ENCODE data around the gene HOXB6. TPM values are rescaled to one million over a fixed set of nuclear protein-coding genes. Genes with fewer than 3 reads are reported as not detected.

The HOXB6 gene
- total RNA-seq, 6 donors from 2014 or later = 1.1 to 11.3 (median 7.0) TPM

GRCh38 chr17:48646183-48647102 is 41.7 kb upstream of the HOXB6 start:
- Histone ChIP-seq H3K36me3 (no peaks in the 10 kb centered on the region), H3K27me3 (peaks cover 2 to 44% (median 21%) of the 10 kb centered on the region in 4 donors)

DNA sequence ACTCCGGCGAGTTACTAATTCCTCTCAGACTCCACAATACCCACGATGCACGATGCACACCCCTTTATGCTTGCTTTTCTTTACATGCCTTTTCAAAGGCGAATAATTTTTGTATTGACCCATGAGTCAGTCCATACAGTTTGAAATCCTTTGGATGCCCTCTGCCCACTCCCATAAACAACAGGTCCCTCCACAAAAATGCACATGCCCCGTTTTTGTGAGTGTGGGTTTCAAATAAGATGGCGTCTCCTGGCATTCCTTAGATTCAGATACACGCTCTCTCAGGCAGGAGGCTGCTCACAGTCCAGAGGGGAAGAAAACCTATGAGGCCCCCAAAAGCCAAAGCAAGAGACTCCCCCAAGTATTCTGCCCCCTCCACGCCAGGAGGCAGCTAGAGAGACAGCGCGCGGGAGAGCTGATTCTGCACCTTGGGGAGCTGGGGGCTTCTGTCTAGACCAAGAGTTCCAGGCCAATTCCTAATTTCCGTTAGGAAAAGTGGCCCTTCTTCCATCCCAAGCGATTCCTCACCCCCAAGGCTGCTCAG is 40.9 kb upstream of the HOXB6 start:
- Histone ChIP-seq H3K4me1 (peaks cover 10 to 25% (median 14%) of the 10 kb centered on the region in 4 donors), H3K27ac (no peak overlapping the region), H3K36me3 (no peaks in the 10 kb centered on the region), H3K4me3 (peak overlapping the region in 2 of 4 donors; percentile 44 to 46), H3K27me3 (peaks cover 2 to 47% (median 25%) of the 10 kb centered on the region in 4 donors), H3K9me3 (no peaks in the 10 kb centered on the region)
- ATAC-seq (ENCODE audit: low FRiP score in 2 of 2) = no peak
- DNase-seq = no peak
- 31 to 48% methylated on average over 14 of the region's 14 CpGs for WGBS, 2 donors
- TF ChIP-seq POLR2AphosphoS5 (IDR thresholded peaks at IDR 0.05) = no peak
- no peak for TF ChIP-seq EP300 (IDR thresholded peaks at IDR 0.05)
- TF ChIP-seq, protein P1, sequence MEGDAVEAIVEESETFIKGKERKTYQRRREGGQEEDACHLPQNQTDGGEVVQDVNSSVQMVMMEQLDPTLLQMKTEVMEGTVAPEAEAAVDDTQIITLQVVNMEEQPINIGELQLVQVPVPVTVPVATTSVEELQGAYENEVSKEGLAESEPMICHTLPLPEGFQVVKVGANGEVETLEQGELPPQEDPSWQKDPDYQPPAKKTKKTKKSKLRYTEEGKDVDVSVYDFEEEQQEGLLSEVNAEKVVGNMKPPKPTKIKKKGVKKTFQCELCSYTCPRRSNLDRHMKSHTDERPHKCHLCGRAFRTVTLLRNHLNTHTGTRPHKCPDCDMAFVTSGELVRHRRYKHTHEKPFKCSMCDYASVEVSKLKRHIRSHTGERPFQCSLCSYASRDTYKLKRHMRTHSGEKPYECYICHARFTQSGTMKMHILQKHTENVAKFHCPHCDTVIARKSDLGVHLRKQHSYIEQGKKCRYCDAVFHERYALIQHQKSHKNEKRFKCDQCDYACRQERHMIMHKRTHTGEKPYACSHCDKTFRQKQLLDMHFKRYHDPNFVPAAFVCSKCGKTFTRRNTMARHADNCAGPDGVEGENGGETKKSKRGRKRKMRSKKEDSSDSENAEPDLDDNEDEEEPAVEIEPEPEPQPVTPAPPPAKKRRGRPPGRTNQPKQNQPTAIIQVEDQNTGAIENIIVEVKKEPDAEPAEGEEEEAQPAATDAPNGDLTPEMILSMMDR (IDR thresholded peaks at IDR 0.05) = no peak
- no peak for TF ChIP-seq POLR2A (IDR thresholded peaks at IDR 0.05)

More at GRCh38 chr17:48646183-48647102, 41.7 kb upstream of the HOXB6 start:
- peak overlapping the region in 3 of 4 donors; percentile 12 to 46 (median 44) for H3K4me3 ChIP-seq
- H3K9me3 ChIP-seq = no peaks in the 10 kb centered on the region
- DNase-seq (peak in 1 of 2 donors; percentile 84), ATAC-seq (ENCODE audit: low FRiP score in 2 of 2) (no peak)
- TF ChIP-seq POLR2A (IDR thresholded peaks at IDR 0.05) = no peak
- TF ChIP-seq, protein P1 (IDR thresholded peaks at IDR 0.05) = no peak
- TF ChIP-seq POLR2AphosphoS5 (IDR thresholded peaks at IDR 0.05) = no peak
- TF ChIP-seq EP300 (IDR thresholded peaks at IDR 0.05) = no peak
- peaks cover 10 to 25% (median 14%) of the 10 kb centered on the region in 4 donors for H3K4me1 ChIP-seq
- WGBS, 2 donors = 5 to 14% methylated on average over 16 to 33 of the region's 80 CpGs
- no peak overlapping the region for H3K27ac ChIP-seq

GRCh38 chr17:48644910-48645557 is 40.2 kb upstream of the HOXB6 start:
- Histone ChIP-seq H3K27ac (no peak overlapping the region), H3K9me3 (no peaks in the 10 kb centered on the region), H3K27me3 (peaks cover 2 to 50% (median 25%) of the 10 kb centered on the region in 4 donors), H3K4me3 (no peak overlapping the region), H3K4me1 (peaks cover 10 to 25% (median 14%) of the 10 kb centered on the region in 4 donors), H3K36me3 (no peaks in the 10 kb centered on the region)
- ATAC-seq (ENCODE audit: low FRiP score in 2 of 2) (no peak), DNase-seq (no peak)
- 34 to 47% methylated on average over 6 of the region's 6 CpGs for WGBS, 2 donors
- TF ChIP-seq, protein P1 (IDR thresholded peaks at IDR 0.05) = no peak
- no peak for TF ChIP-seq EP300 (IDR thresholded peaks at IDR 0.05)

DNA sequence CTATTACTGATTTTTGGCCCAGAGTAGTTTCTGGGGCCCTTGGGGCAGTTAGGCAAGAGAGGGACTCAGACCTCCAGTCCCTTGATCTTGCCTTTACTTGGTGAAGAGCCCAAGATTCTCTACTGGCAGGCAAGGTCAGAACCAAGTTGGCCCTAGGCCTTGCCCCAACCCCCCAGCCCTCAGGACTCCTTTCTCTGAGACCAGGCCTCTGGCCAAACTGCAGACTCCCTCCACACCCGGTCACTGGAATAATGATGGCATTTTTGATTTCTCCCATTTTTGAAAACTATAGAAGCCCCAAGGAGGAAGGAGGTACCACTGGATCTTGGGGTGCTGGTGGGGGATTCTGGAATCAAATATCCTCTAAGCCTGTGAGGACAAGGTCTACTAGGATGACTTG is 39.4 kb upstream of the HOXB6 start:
- Histone ChIP-seq H3K9me3 (no peaks in the 10 kb centered on the region), H3K36me3 (no peaks in the 10 kb centered on the region), H3K4me3 (no peak overlapping the region), H3K27me3 (peaks cover 2 to 52% (median 29%) of the 10 kb centered on the region in 4 donors), H3K4me1 (peaks cover 10 to 25% (median 14%) of the 10 kb centered on the region in 4 donors), H3K27ac (no peak overlapping the region)
- 80 to 92% methylated on average over 1 of the region's 1 CpG for WGBS, 2 donors
- TF ChIP-seq, protein P1 (IDR thresholded peaks at IDR 0.05) = no peak
- TF ChIP-seq POLR2AphosphoS5 (IDR thresholded peaks at IDR 0.05) (no peak), EP300 (IDR thresholded peaks at IDR 0.05) (no peak), POLR2A (IDR thresholded peaks at IDR 0.05) (no peak)
- ATAC-seq (ENCODE audit: low FRiP score in 2 of 2) = no peak
- no peak for DNase-seq

Data from upper lobe of left lung (tissue), 6 donors.